H1 (cell line): ENCODE results near the gene OR14J1. TPM values are rescaled to one million over a fixed set of nuclear protein-coding genes. Genes with fewer than 3 reads are reported as not detected.

Experiments
- CTCF ChIA-PET: fragments of 300-600 bp; sonication (Branson Sonifier 250); formaldehyde crosslinking; loops from one replicate; lab custom pipeline; 2021; ENCODE audit not compliant: partially characterized antibody; lab: Charles Lee
- POLR2A ChIA-PET: fragments of 300-600 bp; sonication (Branson Sonifier 250); formaldehyde crosslinking; loops from one replicate; lab custom pipeline; 2021; ENCODE audit warnings: inconsistent platforms; ENCODE audit not compliant: partially characterized antibody; lab: Charles Lee
- DNase-seq, 2 experiments: peaks; one replicate each; pipeline versions ENCODE4 v3.0.0 to v3.0.0-alpha.2; 2010 to 2022; ENCODE audit warnings: low spot score in 2 of 2, low read depth in 1 of 2, mixed read lengths in 1 of 2
- FAIRE-seq: peaks from 2 replicates; lab custom pipeline; 2011; peaks lifted over from hg19 to GRCh38; lab: Jason Lieb, UNC
- H2AFZ ChIP-seq: 2 replicates; pipeline ENCODE4 v1.8.1; 2012; ENCODE audit warnings: low read length, inconsistent platforms
- H2AK5ac ChIP-seq: 2 replicates; pipeline ENCODE4 v1.6.1; 2013; ENCODE audit warnings: low read depth, low read length
- H2BK120ac ChIP-seq: replicated peaks from 2 replicates; pipeline ENCODE3; 2013; ENCODE audit warnings: low read depth, low read length, inconsistent platforms
- H2BK12ac ChIP-seq: 2 replicates; pipeline ENCODE4 v1.6.1; 2013; ENCODE audit warnings: low read depth, low read length
- H2BK15ac ChIP-seq: 2 replicates; pipeline ENCODE4 v1.6.1; 2013; ENCODE audit warnings: low read length
- H2BK20ac ChIP-seq: 2 replicates; pipeline ENCODE4 v1.6.1; 2013; ENCODE audit warnings: low read length
- H2BK5ac ChIP-seq: 2 replicates; pipeline ENCODE4 v1.6.1; 2013; ENCODE audit warnings: low read depth, low read length
- H3K14ac ChIP-seq: 2 replicates; pipeline ENCODE4 v1.6.1; 2013; ENCODE audit warnings: inconsistent platforms; ENCODE audit not compliant: insufficient read length
- H3K18ac ChIP-seq: 2 replicates; pipeline ENCODE4 v1.6.1; 2013; ENCODE audit warnings: low read length; ENCODE audit errors: extremely low read depth
- H3K23ac ChIP-seq: 2 replicates; pipeline ENCODE4 v1.6.1; 2013; ENCODE audit warnings: inconsistent platforms; ENCODE audit not compliant: insufficient read length
- H3K23me2 ChIP-seq: 2 replicates; pipeline ENCODE4 v1.6.1; 2013; ENCODE audit warnings: low read depth, low read length
- H3K27ac ChIP-seq: 2 replicates; pipeline ENCODE4 v1.6.1; 2011; ENCODE audit warnings: low read depth, low read length, inconsistent platforms
- H3K27me3 ChIP-seq, 4 experiments: replicated peaks in 1 of 4; 1 replicate in 1 of 4; 2 replicates in 3 of 4; pipeline versions ENCODE4 v1.6.1 to v1.8.1; 2011 to 2013; ENCODE audit warnings: low read length in 3 of 4, mild to moderate bottlenecking in 3 of 4, inconsistent platforms in 2 of 4, mixed read lengths in 2 of 4, moderate library complexity in 1 of 4; ENCODE audit not compliant: control insufficient read depth in 3 of 4, insufficient read depth in 3 of 4; ENCODE audit errors: extremely low read depth in 1 of 4
- H3K36me3 ChIP-seq, 4 experiments: 2 replicates each; pipeline versions ENCODE4 v1.6.1 to v1.8.1; 2011 to 2013; ENCODE audit warnings: mild to moderate bottlenecking in 4 of 4, low read length in 3 of 4, moderate library complexity in 2 of 4, control low read depth in 1 of 4, inconsistent platforms in 1 of 4; ENCODE audit not compliant: insufficient read depth in 4 of 4, control insufficient read depth in 2 of 4
- H3K4ac ChIP-seq: replicated peaks from 2 replicates; pipeline ENCODE3; 2013; ENCODE audit warnings: low read length, low read depth, mixed read lengths, inconsistent platforms; ENCODE audit not compliant: insufficient read length
- H3K4me1 ChIP-seq, 4 experiments: replicated peaks in 1 of 4; 1 replicate in 1 of 4; 2 replicates in 3 of 4; pipeline versions ENCODE4 v1.6.1 to v1.8.1; 2011 to 2013; ENCODE audit warnings: low read length in 3 of 4, inconsistent platforms in 2 of 4, mixed read lengths in 1 of 4; ENCODE audit not compliant: insufficient read depth in 4 of 4, control insufficient read depth in 3 of 4
- H3K4me2 ChIP-seq, 2 experiments: 2 replicates each; pipeline versions ENCODE4 v1.6.1 to v1.8.1; 2011 to 2013; ENCODE audit warnings: low read depth in 2 of 2, low read length in 2 of 2, control low read depth in 1 of 2, inconsistent platforms in 1 of 2, mild to moderate bottlenecking in 1 of 2; ENCODE audit not compliant: insufficient read depth in 1 of 2
- H3K4me3 ChIP-seq, 4 experiments: fragments of 200-600, 300-600 bp in 1 of 4; sonication (generic), shearing (Covaris generic), sonication (Bioruptor Twin) in 1 of 4; 2 replicates each; pipeline versions ENCODE4 v1.5.1 to v1.8.1; 2011 to 2016; ENCODE audit warnings: low read length in 4 of 4, low read depth in 3 of 4, control low read depth in 2 of 4, inconsistent platforms in 2 of 4, mild to moderate bottlenecking in 2 of 4, mixed read lengths in 1 of 4, moderate library complexity in 1 of 4; ENCODE audit not compliant: insufficient read depth in 2 of 4; ENCODE audit errors: extremely low read depth in 1 of 4
- H3K56ac ChIP-seq: replicated peaks from 2 replicates; pipeline ENCODE3; 2013; ENCODE audit warnings: low read depth, mild to moderate bottlenecking, mixed read lengths, low read length, inconsistent platforms; ENCODE audit not compliant: insufficient read length
- H3K79me1 ChIP-seq: 2 replicates; pipeline ENCODE4 v1.6.1; 2013; ENCODE audit warnings: low read depth, low read length, control low read depth
- H3K79me2 ChIP-seq, 2 experiments: 2 replicates each; pipeline versions ENCODE4 v1.6.1 to v1.8.1; 2012 to 2013; ENCODE audit warnings: low read length in 2 of 2, mild to moderate bottlenecking in 2 of 2, inconsistent platforms in 1 of 2; ENCODE audit not compliant: insufficient read depth in 2 of 2, control insufficient read depth in 1 of 2
- H3K9ac ChIP-seq, 4 experiments: replicated peaks in 1 of 4; 1 replicate in 1 of 4; 2 replicates in 3 of 4; pipeline versions ENCODE4 v1.6.1 to v1.8.1; 2011 to 2013; ENCODE audit warnings: low read depth in 3 of 4, low read length in 3 of 4, control low read depth in 2 of 4, mild to moderate bottlenecking in 2 of 4, moderate library complexity in 2 of 4, inconsistent platforms in 1 of 4; ENCODE audit errors: extremely low read depth in 1 of 4
- H3K9me3 ChIP-seq, 2 experiments: 2 replicates each; pipeline versions ENCODE4 v1.6.1 to v1.8.1; 2012 to 2013; ENCODE audit warnings: mild to moderate bottlenecking in 2 of 2, moderate library complexity in 2 of 2, control low read depth in 1 of 2, inconsistent platforms in 1 of 2, low read depth in 1 of 2, low read length in 1 of 2, mixed read lengths in 1 of 2; ENCODE audit not compliant: insufficient read depth in 2 of 2
- H4K20me1 ChIP-seq, 2 experiments: replicated peaks in 1 of 2; 2 replicates each; pipeline versions ENCODE3 to v1.8.1; 2011 to 2013; ENCODE audit warnings: inconsistent platforms in 2 of 2, low read length in 2 of 2, mild to moderate bottlenecking in 1 of 2; ENCODE audit not compliant: insufficient read depth in 2 of 2, control insufficient read depth in 1 of 2
- H4K5ac ChIP-seq: 2 replicates; pipeline ENCODE4 v1.6.1; 2013; ENCODE audit warnings: low read length, low read depth, mixed read lengths, inconsistent platforms; ENCODE audit not compliant: insufficient read length
- H4K8ac ChIP-seq: 2 replicates; pipeline ENCODE4 v1.8.0; 2013; ENCODE audit warnings: mild to moderate bottlenecking, moderate library complexity, low read length, inconsistent platforms; ENCODE audit not compliant: insufficient read depth; ENCODE audit errors: extremely low read depth
- H4K91ac ChIP-seq: replicated peaks from 2 replicates; pipeline ENCODE3; 2013; ENCODE audit warnings: low read length, mixed read lengths, inconsistent platforms; ENCODE audit not compliant: insufficient read length
- CHD1 ChIP-seq: IDR thresholded peaks from 2 replicates; pipeline ENCODE4 v1.6.1; 2012; ENCODE audit warnings: low read depth, low read length, improper control_type of control experiment
- CREB1 ChIP-seq: IDR thresholded peaks from 2 replicates; pipeline ENCODE4 v1.6.1; 2012; ENCODE audit warnings: inconsistent platforms
- EP300 ChIP-seq, 2 experiments: IDR thresholded peaks; 1 replicate in 1 of 2; 2 replicates in 1 of 2; pipeline ENCODE4 v1.6.1; 2011 to 2012; ENCODE audit warnings: low read depth in 2 of 2, low read length in 2 of 2, mild to moderate bottlenecking in 2 of 2, borderline replicate concordance in 1 of 2, inconsistent platforms in 1 of 2, moderate library complexity in 1 of 2
- EZH2 ChIP-seq: fragments of 200-600 bp; sonication (generic); IDR thresholded peaks from 2 replicates; pipeline ENCODE4 v1.7.1; 2012; ENCODE audit warnings: low read depth, mild to moderate bottlenecking, moderate library complexity, low read length, inconsistent platforms; ENCODE audit not compliant: severe bottlenecking
- FOSL1 ChIP-seq: IDR thresholded peaks from 2 replicates; pipeline ENCODE4 v1.6.1; 2011; ENCODE audit warnings: mild to moderate bottlenecking, low read depth, low read length, moderate library complexity; ENCODE audit not compliant: insufficient read depth
- GTF2F1 ChIP-seq: IDR thresholded peaks from 2 replicates; pipeline ENCODE4 v1.6.1; 2012; ENCODE audit warnings: low read depth, low read length, improper control_type of control experiment, borderline replicate concordance
- KDM4A ChIP-seq: IDR thresholded peaks from one replicate; pipeline ENCODE4 v1.7.1; 2012; ENCODE audit warnings: low read depth, mild to moderate bottlenecking, moderate library complexity, low read length, inconsistent platforms; ENCODE audit not compliant: severe bottlenecking
- KDM5A ChIP-seq: fragments of 200-600 bp; IDR thresholded peaks from 2 replicates; pipeline ENCODE4 v1.7.1; 2012; ENCODE audit warnings: mild to moderate bottlenecking, low read length, inconsistent platforms, mixed read lengths
- NRF1 ChIP-seq: IDR thresholded peaks from 2 replicates; pipeline ENCODE4 v1.6.1; 2011; ENCODE audit warnings: mild to moderate bottlenecking, low read depth, low read length, improper control_type of control experiment
- RFX5 ChIP-seq: IDR thresholded peaks from 2 replicates; pipeline ENCODE4 v1.6.1; 2011; ENCODE audit warnings: low read depth, low read length, improper control_type of control experiment, borderline replicate concordance
- SIX5 ChIP-seq: IDR thresholded peaks from 2 replicates; pipeline ENCODE4 v1.6.1; 2011; ENCODE audit warnings: mild to moderate bottlenecking, low read depth, low read length
- TAF1 ChIP-seq: IDR thresholded peaks from 2 replicates; pipeline ENCODE4 v1.6.1; 2011; ENCODE audit warnings: mild to moderate bottlenecking, low read depth, low read length
- TAF7 ChIP-seq: optimal IDR thresholded peaks from 2 replicates; pipeline ENCODE3; 2011; ENCODE audit warnings: low read depth, mild to moderate bottlenecking, inconsistent platforms, low read length, moderate library complexity, borderline replicate concordance
- TCF12 ChIP-seq: IDR thresholded peaks from 2 replicates; pipeline ENCODE4 v1.6.1; 2011; ENCODE audit warnings: low read depth, mild to moderate bottlenecking, low read length
- TEAD4 ChIP-seq: IDR thresholded peaks from 2 replicates; pipeline ENCODE4 v1.6.1; 2012; ENCODE audit warnings: low read depth, low read length, inconsistent platforms, mixed read lengths
- YY1 ChIP-seq: IDR thresholded peaks from 2 replicates; pipeline ENCODE4 v1.6.1; 2011; ENCODE audit warnings: low read depth, mild to moderate bottlenecking, low read length
- WGBS, 2 experiments: shearing (Covaris generic) in 1 of 2; methylation state at CpG; one replicate each; pipeline versions ENCODE4 v1.1.6 to v1.1.7; 2013 to 2015; ENCODE audit warnings: low lambda C conversion rate in 2 of 2, mixed read lengths in 2 of 2, inconsistent platforms in 1 of 2, low coverage in 1 of 2, missing lambda C conversion rate in 1 of 2; ENCODE audit not compliant: insufficient replicate concordance in 2 of 2, insufficient coverage in 1 of 2, insufficient read length in 1 of 2; ENCODE audit errors: extremely low coverage in 1 of 2, missing lambda C conversion rate in 1 of 2; 5-methylcytosine and 5-hydroxymethylcytosine counted together
- polyA plus RNA-seq, 7 experiments: library from polyadenylated mRNA; depleted of rRNA in 3 of 7; stranded (reverse) in 5 of 7; unstranded in 2 of 7; fragments of >200 nt in 5 of 7; fragments of 200-250 nt in 2 of 7; gene quantifications; 1 replicate in 5 of 7; 2 replicates in 1 of 7; 4 replicates in 1 of 7; pipeline versions ENCODE4 v1.2.1 to v1.2.3, GENCODE V29; 2011 to 2013; ENCODE audit warnings: missing spikeins in 2 of 7, mixed read lengths in 2 of 7
- total RNA-seq: library from RNA; stranded (reverse); fragmentation: NEBNext Ultra II Directional; extraction: Animal tissue kit (Norgen Biotek cat#: 25700); gene quantifications from 2 replicates; pipeline ENCODE4 v1.2.1, GENCODE V29; 2021

OR14J1 gene
- total and polyA plus RNA-seq, 2 of the 8 experiments (the other 6 are each of a cell fraction or from before 2014, with no cell fraction given): not detected

GRCh38 chr6:29295181-29295585 lies 6.3 kb upstream of the OR14J1 start:
- Histone ChIP-seq H3K27me3 (no peaks in the 10 kb centered on the region), H2AK5ac (no peak overlapping the region), H3K4me1 (no peaks in the 10 kb centered on the region), H3K4me3 (no peak overlapping the region), H4K8ac (no peak overlapping the region), H3K14ac (no peak overlapping the region), H2BK5ac (no peak overlapping the region), H2BK20ac (no peak overlapping the region), H3K79me2 (no peaks in the 10 kb centered on the region), H3K4me2 (no peak overlapping the region), H2AFZ (0 out of 2 replicates have a peak overlapping the region, but pooled peaks have one; percentile 22), H3K56ac (no peak overlapping the region), H3K4ac (no peak overlapping the region), H3K18ac (no peak overlapping the region), H4K91ac (no peak overlapping the region), H2BK12ac (no peak overlapping the region), H3K9ac (no peak overlapping the region), H3K27ac (no peak overlapping the region), H3K23ac (no peak overlapping the region), H4K20me1 (no peaks in the 10 kb centered on the region), H3K36me3 (no peaks in the 10 kb centered on the region), H3K9me3 (no peaks in the 10 kb centered on the region), H2BK15ac (no peak overlapping the region), H2BK120ac (no peak overlapping the region), H3K79me1 (no peaks in the 10 kb centered on the region), H3K23me2 (no peaks in the 10 kb centered on the region), H4K5ac (no peak overlapping the region)
- no peak for DNase-seq
- 91% methylated on average over 12 of the region's 12 CpGs; no CpG with 5 or more reads in 1 of the 2 experiments for WGBS, 2 experiments
- ChIA-PET POLR2A (no interaction called here), CTCF (interaction anchor here (1.2 kb wide), 1 partner anchor 92 kb away, joined by 3 read pairs; no protein-coding TSS in a partner anchor)
- FAIRE-seq: no peak
- no peak for TF ChIP-seq FOSL1
- TF ChIP-seq CHD1: no peak
- TF ChIP-seq RFX5: no peak
- no peak for TF ChIP-seq CREB1
- no peak for TF ChIP-seq TAF1
- no peak for TF ChIP-seq EZH2
- no peak for TF ChIP-seq NRF1
- no peak for TF ChIP-seq TCF12
- TF ChIP-seq TAF7: no peak
- no peak for TF ChIP-seq KDM4A
- no peak for TF ChIP-seq SIX5
- TF ChIP-seq YY1: no peak
- TF ChIP-seq EP300 (IDR thresholded peaks at IDR 0.05; ENCODE audit: borderline replicate concordance in 1 of 2, low read depth in 2 of 2, low read length in 2 of 2): no peak
- no peak for TF ChIP-seq GTF2F1
- no peak for TF ChIP-seq TEAD4
- TF ChIP-seq KDM5A: no peak
